Panc1 (cell line): ENCODE measurements around the gene SLC39A10. TPM values are rescaled to one million over a fixed set of nuclear protein-coding genes. Genes with fewer than 3 reads are reported as not detected.
A peak's percentile ranks its signal among the peaks of the same experiment; 100 is the strongest.
"Not testable (repeated sequence)": the region's sequence is repeated elsewhere in the genome, so short reads cannot be mapped to it uniquely, and the experiment has no call there.

Experiments
- ATAC-seq: fragments of 200-7000 bp; cut with Tn5 transposase; 2 replicates; pipeline ENCODE4 v1.9.1; 2020; ENCODE audit warnings: mild to moderate bottlenecking, moderate library complexity
- BruUV-seq: library from RNA; stranded (reverse); fragments of 400-500 nt; replicated peaks from 2 replicates; lab custom pipeline; 2021; lab: Mats Ljungman, UMichigan
- CTCF ChIA-PET: fragments of 300-600 bp; sonication (Branson Sonifier 250); formaldehyde crosslinking; loops from one replicate; lab custom pipeline; 2022; ENCODE audit warnings: antibody characterized with exemption; lab: Charles Lee
- POLR2A ChIA-PET: fragments of 300-600 bp; sonication (Branson Sonifier 250); formaldehyde crosslinking; loops from one replicate; lab custom pipeline; 2022; ENCODE audit warnings: antibody characterized with exemption; lab: Charles Lee
- DNase-seq: peaks from one replicate; pipeline ENCODE4 v3.0.0-alpha.2; 2010; ENCODE audit warnings: low read depth, low spot score
- H3K27ac ChIP-seq: 2 replicates; pipeline ENCODE4 v1.5.1; 2011; ENCODE audit warnings: mild to moderate bottlenecking, low read length, inconsistent platforms
- H3K27me3 ChIP-seq: fragments of 200-500 bp; sonication (Bioruptor generic); 2 replicates; pipeline ENCODE4 v1.6.0; 2014; ENCODE audit warnings: low read length, inconsistent platforms; ENCODE audit not compliant: control insufficient read depth, insufficient read depth
- H3K36me3 ChIP-seq: fragments of 200-500 bp; sonication (Bioruptor generic); 2 replicates; pipeline ENCODE4 v1.5.1; 2014; ENCODE audit warnings: inconsistent platforms, mild to moderate bottlenecking, low read length, moderate library complexity; ENCODE audit not compliant: control insufficient read depth, insufficient read depth
- H3K4me1 ChIP-seq: 2 replicates; pipeline ENCODE4 v1.5.1; 2011; ENCODE audit warnings: inconsistent platforms, mild to moderate bottlenecking, low read length, moderate library complexity; ENCODE audit not compliant: control insufficient read depth, insufficient read depth
- H3K4me3 ChIP-seq, 2 experiments: 2 replicates each; pipeline ENCODE4 v1.5.1; 2011 to 2012; ENCODE audit warnings: low read depth in 2 of 2, low read length in 2 of 2, mild to moderate bottlenecking in 2 of 2, inconsistent platforms in 1 of 2, moderate library complexity in 1 of 2
- H3K9me3 ChIP-seq: fragments of 200-500 bp; sonication (Bioruptor generic); 2 replicates; pipeline ENCODE4 v1.5.1; 2014; ENCODE audit warnings: low read depth, mild to moderate bottlenecking, inconsistent platforms, low read length, moderate library complexity; ENCODE audit not compliant: control insufficient read depth, insufficient read depth
- CTCF ChIP-seq: fragments of 450-650 bp; IDR thresholded peaks from 2 replicates; pipeline ENCODE4 v1.5.1; 2017; ENCODE audit warnings: mild to moderate bottlenecking
- POLR2AphosphoS5 ChIP-seq: IDR thresholded peaks from 2 replicates; pipeline ENCODE4 v1.6.1; 2012; ENCODE audit warnings: mild to moderate bottlenecking, low read depth, low read length, moderate library complexity
- REST ChIP-seq, 2 experiments: IDR thresholded peaks; 2 replicates each; pipeline ENCODE4 v1.6.1; 2011 to 2012; ENCODE audit warnings: low read depth in 2 of 2, control low read depth in 1 of 2, low read length in 1 of 2, mild to moderate bottlenecking in 1 of 2, moderate library complexity in 1 of 2; ENCODE audit not compliant: insufficient read depth in 1 of 2
- SIN3A ChIP-seq: IDR thresholded peaks from 2 replicates; pipeline ENCODE4 v1.6.1; 2012; ENCODE audit warnings: low read depth, mild to moderate bottlenecking, low read length, moderate library complexity, borderline replicate concordance; ENCODE audit not compliant: insufficient read depth
- TCF7L2 ChIP-seq: IDR thresholded peaks from 2 replicates; pipeline ENCODE4 v1.6.1; 2011; ENCODE audit warnings: mild to moderate bottlenecking, low read depth, low read length, inconsistent platforms
- in situ Hi-C: cut with HindIII; loops from 2 replicates; pipeline ENCODE4 v1.10.0; 2016; ENCODE audit warnings: low sequenced_read_pairs, low pct_unique_long_range_greater_than_20kb
- intact Hi-C: fragments of 100-400 bp; cut with micrococcal nuclease; formaldehyde crosslinking; loops from one replicate; pipeline ENCODE4 v1.10.0; 2022; ENCODE audit not compliant: unreplicated experiment
- total RNA-seq: library from RNA; stranded (reverse); gene quantifications from one replicate; pipeline ENCODE4 v1.2.1, GENCODE V29; 2021; ENCODE audit not compliant: unreplicated experiment

The SLC39A10 gene
- total RNA-seq, 1 experiment from 2014 or later: 45.9 TPM

- POLR2A ChIA-PET: no interaction called here
- Histone ChIP-seq H3K27ac (no peak overlapping the region), H3K4me1 (no peaks in the 10 kb centered on the region), H3K27me3 (no peaks in the 10 kb centered on the region), H3K36me3 (no peaks in the 10 kb centered on the region; the same call in 1 of the 2 replicates), H3K9me3 (no peaks in the 10 kb centered on the region), H3K4me3 (no peak overlapping the region)
- in situ Hi-C loops: no loop called here
- TF ChIP-seq REST (IDR thresholded peaks at IDR 0.05; ENCODE audit: insufficient read depth in 1 of 2, low read depth in 2 of 2, low read length in 1 of 2) (no peak), SIN3A (no peak), CTCF (no peak), TCF7L2 (no peak), POLR2AphosphoS5 (no peak)
- DNase-seq (no peak), ATAC-seq (no peak)
- intact Hi-C loops: no loop called here
- CTCF ChIA-PET: no interaction called here
- BruUV-seq: no TSS peak
Observed at GRCh38 chr2:195687320-195688086, 30.5 kb downstream of the SLC39A10 start.

GRCh38 chr2:195692531-195692930, 35.5 kb downstream of the SLC39A10 start:
- H3K4me3 ChIP-seq, in situ Hi-C loops, intact Hi-C loops, H3K36me3 ChIP-seq, ATAC-seq, H3K27ac ChIP-seq, H3K27me3 ChIP-seq, POLR2A ChIA-PET, H3K9me3 ChIP-seq, CTCF ChIA-PET, DNase-seq, H3K4me1 ChIP-seq: not testable (repeated sequence)
- TSS peak; percentile 35 for BruUV-seq

GRCh38 chr2:195694553-195694952, 37.5 kb downstream of the SLC39A10 start:
- CTCF ChIA-PET: no interaction called here
- no peaks in the 10 kb centered on the region for H3K9me3 ChIP-seq
- in situ Hi-C loops (no loop called here), intact Hi-C loops (no loop called here)
- no peaks in the 10 kb centered on the region for H3K36me3 ChIP-seq
- TF ChIP-seq SIN3A: no peak
- TF ChIP-seq POLR2AphosphoS5: no peak
- no peak overlapping the region for H3K4me3 ChIP-seq
- no peaks in the 10 kb centered on the region for H3K27me3 ChIP-seq
- no peak for ATAC-seq
- POLR2A ChIA-PET: no interaction called here
- no peaks in the 10 kb centered on the region for H3K4me1 ChIP-seq
- BruUV-seq: no TSS peak
- DNase-seq: no peak
- H3K27ac ChIP-seq: no peak overlapping the region
